NCI-H2196 treated with DMSO at 0.1 percent for 48 hours (cell line): ENCODE measurements around the gene TEAD1.

ENCODE experiments used
- DNase-seq: peaks from one replicate; lab custom pipeline; 2025; ENCODE audit not compliant: unreplicated experiment; lab: John Stamatoyannopoulos, UW

TEAD1 gene

DNA sequence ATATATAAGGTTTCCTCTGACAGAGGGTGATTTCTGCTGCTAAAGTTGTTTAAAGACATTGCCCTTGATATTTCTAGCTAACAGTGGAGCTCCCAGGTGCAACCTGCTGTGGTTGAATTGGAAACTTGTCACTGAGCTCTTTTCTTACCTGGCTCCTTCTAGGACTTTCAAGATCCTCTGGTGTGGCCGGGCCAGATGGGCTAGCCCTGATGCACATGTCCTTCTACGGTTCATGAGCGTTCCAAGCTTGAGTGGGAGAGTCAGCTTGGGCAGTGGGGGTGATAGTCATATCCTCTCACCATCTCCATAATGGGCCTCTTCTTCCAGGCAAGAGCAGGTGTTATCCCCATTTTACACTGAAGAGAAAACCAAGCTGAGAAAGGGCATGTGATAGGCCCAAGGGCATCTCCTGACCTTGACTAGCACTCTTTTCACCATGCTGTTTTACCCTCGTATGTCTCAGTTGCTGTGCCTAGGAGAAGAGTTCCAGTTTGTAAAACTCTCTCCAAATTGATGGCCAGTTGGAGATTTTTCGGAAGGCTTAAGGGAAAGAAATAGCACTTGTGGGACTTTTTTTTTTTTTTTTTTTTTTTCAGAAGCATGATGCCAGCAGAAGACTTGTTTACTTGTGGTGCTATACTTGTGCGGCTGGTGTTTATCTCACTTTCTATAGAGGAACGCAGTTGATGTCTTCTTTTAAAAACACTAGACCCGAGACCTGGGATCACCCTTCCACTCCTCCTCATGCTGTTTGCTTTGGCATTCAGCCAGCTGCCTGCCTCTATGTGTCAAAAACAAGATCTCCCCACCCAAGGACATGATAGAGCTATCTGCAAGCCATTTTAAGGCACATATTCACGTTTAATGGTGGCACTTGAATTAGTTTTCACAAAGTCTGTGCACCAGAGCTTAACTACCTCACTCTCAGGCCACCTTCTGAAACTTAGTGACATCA lies 32.6 kb downstream of the TEAD1 start:
- peak; percentile 38 for DNase-seq

DNA sequence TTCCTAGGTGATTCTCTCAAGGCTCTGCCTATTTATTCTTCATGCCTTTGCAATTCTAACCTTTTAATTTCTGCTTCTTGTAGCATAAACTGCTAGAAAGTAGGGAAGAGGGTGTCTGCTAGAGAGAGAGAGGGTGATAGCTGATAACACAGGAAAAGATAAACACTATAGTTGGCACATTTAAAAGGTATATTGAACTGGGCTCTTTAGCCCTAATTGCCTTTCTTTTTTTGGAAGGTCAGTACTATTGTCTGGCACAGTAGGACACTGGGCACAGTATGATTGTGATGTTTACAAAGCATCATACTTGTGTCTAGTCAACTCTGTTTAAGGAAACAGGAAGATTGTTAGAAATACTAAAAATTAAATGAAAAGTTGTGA lies 33.3 kb downstream of the TEAD1 start:
- no peak for DNase-seq

DNA sequence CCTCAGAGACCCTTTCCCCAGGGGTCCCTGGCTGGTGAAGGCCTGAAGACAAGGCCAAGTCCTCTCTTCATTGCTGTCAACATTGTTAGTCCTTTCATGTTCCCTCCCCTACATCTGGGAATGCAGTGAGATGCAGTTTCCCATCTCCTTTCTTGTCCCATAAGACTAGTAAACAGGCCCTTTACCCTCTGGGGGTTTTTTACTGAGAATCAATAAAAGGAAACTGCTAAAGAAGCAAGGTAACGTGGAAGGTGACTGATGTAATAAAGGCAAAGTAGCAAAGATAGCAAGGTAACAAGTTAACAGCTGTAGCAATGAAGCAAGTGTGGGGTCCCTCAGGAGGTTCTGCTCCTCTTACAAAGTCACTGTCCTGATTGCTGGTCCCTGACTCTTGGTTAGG lies 37.3 kb downstream of the TEAD1 start:
- DNase-seq = no peak

DNA sequence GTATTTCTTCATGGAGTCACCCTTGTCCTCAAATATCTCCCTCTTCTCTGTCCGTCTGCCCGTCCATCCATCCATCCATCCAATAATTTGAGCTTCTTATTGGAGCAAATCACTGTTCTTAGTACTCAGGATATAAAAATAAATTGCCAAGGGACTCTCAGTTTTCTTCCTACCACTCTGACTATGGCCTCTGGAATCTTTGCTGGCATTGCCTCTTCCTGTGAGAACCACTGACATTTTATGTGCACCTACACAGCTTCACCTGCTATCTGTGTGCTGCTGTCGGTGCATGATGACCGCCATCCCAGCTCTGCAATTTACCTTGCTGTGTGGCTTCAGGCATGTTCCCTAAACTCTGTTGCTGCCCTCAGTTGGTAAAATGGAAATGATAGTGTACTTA lies 37.9 kb downstream of the TEAD1 start:
- no peak for DNase-seq

DNA sequence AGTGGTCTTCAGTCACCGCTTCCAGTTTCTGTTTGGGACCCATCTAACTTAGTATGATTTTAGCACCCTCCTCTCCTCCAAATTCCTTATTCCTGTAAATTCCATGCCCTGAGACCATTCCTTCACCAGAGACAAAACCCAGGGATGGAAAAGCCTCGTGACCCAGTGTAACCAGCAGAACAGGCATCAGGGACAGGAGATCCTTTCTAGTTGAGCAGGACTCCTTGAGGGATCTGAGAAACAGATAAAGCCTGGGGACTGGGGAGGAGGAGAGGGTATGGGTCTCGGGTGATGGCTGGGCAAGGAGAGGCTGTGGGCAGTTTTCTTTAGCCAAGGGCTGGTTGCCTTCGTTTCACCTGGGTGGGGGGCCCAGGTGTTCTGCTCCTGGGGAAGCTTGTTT lies 40.9 kb downstream of the TEAD1 start:
- DNase-seq = no peak

DNA sequence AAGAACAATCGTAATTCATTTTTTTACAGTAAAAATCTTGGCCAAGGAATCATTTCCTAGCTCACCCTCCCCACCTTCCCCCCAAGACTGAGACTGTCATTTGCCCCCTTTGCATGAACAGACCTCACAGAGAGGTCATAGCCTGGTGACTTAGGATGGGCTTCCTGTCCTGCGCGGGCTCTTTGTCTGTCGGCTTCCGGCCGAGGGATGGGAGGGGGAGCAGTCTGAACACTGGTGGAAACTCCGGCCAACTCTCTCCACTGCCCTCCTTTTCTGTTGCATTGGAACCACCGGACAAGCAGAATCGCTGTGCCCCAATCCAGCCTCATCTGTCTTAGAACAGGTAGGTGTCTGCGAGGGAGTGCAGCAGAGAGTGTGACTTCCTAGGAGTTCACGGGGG lies 41.7 kb downstream of the TEAD1 start:
- no peak for DNase-seq

DNA sequence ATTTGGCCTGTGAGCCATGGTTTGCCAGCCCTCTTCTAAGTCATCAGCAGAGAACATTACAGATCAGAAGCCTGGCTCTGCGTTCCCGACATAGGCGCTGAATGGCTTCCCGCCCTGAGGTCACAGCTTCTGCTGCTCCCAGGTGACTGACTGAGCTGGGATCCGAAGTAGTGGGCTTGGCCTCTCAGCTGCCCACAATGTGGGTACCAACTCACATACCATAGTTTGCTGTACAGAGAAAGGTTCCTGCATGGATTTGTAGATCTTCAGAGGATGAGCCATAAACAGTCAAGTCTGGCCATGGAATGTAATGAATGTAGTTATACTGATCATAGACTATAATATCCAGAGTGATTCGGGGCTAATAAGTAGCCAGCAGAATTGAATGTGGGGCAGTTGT lies 42.6 kb downstream of the TEAD1 start:
- no peak for DNase-seq

DNA sequence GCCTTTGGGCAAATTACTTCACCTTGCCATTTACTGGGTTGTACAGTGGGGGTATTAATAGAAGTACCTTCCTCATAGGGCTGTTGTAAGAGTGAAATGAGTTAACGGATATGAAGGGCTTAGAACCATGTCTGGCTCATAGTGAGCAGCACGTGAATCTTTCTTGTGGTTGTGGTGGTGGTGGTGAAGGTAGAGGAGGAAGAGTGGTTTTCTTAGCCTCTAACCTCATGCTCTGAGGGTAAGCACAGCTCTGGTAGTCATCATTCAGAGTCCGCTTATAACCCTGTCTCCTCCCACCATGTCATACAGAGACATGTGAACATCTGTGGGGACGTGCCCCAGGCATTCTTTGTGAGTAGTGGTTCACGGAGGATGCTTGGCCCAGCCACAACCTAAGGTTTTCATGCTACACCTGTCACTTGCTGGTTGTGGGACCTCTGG lies 43.6 kb downstream of the TEAD1 start:
- DNase-seq = no peak

DNA sequence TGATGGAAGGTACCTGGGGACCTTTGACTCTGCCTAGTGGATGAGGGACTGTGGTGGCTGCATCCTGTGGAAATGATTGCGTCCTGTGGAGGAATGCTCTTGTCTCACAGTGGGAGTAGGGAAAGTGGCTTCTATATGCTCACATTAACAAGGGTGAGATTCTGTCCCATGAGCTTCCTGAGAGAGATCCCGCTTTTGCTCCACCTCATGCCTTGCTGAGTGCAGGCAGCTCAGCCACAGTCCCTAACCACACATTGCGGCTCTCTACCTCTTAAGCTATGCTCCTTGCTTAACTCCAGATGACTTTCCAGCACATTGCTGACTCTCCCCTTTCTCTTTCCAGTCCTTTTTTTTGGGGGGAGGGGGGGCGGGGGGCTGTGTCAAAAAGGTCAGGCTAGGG lies 45.0 kb downstream of the TEAD1 start:
- DNase-seq = no peak

DNA sequence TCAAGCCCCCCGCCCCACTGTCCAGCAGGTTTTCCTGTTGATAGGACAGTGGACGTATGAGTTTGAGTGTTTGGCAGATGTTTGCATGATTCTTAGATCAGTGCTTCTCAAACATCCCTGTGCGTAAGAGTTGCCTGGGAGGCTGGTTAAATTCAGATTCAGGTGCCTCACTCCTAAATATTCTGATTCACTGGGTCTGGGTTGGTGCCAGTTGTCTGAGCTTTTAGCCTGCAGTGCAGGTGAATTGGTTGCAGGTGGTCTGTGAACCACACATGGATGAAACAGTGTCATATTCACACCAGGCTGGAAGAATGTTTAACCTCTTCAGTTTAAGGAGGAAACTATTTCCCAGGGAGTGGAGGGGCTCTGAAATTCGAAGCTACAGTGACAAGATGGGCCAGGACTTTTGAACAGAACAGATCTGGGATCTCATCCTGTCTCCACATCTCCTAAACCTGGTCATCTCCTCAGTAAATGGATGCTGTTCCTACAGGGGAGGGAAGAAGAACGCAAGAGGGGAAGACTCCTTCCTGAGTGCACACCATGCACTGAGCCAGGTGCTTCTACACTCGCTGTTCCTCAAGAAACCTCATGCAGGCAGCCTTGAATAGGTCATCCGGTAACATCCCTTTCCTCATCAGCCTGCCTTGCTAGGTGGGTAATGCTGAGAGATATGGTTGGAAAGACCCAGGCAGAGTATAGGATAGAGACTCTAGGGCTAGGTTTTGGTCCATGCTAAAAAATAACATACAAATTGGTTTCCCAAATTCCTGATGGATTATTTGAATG lies 47.8 kb downstream of the TEAD1 start:
- no peak for DNase-seq

DNA sequence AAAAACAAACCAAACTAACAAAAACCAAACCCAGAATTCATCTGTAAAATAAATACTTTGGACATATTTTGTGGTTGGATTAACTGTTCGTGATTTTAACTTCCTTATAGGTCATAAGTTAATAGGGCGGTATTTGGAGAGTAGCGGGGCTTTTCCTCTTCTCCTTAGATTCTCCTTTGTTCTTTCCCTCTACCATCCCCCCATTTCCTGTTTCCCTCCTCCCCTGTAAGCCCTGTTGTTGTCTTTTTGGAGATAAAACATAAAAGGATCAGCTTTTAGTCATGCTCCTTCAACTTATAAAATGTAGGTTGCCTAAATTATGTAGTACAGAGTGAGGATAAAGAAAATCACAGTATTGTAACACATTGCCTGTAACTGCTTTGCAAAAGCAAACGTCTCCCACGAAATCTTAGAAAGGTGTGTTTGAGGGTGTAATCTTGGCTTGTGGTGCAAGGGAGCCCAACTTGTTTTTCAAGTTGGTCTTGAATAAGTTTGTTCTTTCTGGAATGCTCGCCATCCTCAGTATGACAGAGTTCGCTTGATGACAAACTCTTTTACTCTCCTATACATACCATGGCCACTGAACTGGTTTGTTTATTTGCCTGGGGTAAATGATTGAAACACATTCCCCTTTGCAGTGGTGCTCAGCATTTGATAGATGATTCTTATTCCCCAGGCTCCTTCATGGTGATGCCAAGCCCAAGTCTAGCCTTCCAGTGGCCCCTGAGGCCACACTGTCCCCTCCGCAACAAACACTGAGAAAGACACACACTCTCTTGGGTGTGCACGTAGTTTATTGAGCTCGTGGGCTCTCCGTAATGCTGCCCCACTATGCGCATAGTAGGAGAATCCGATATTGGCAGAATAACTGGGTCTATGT lies 49.4 kb downstream of the TEAD1 start:
- no peak for DNase-seq

DNA sequence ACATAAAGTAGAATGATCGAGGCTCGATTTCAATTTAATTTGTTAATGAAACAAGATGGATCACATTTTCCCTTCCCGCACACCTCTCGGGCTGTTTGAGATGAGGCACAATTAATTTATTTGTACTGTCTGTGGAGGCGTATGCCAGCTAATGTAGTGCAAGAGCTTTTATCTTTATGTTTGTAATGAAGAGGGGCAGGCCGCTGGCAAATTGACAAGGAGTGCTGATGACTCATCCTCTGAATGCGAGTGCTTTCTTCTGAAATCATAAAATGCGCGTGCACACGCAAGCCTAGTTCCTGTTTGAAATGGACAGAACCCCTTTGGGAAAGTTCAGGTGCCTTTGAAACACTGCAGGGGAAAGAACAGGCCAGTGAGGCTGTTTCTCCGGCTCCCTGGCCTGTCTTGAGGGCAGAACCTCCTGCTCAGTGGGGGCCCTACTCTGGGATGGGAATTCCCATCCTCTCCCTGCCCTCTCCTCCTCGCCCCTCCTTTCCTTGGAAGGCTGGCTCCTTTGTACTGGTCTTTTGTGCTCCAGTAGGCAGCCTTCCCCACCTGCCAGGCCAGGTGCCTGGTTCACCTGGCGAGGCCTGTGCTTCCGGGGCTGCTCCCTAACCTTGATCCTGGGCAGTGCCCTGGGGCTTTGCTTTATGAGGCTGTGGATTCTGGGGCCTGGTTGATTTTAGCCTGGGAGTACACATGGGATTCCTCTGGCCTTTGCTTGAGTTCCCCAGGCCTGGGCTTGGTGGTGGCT lies 50.3 kb downstream of the TEAD1 start:
- peak; percentile 94 for DNase-seq

DNA sequence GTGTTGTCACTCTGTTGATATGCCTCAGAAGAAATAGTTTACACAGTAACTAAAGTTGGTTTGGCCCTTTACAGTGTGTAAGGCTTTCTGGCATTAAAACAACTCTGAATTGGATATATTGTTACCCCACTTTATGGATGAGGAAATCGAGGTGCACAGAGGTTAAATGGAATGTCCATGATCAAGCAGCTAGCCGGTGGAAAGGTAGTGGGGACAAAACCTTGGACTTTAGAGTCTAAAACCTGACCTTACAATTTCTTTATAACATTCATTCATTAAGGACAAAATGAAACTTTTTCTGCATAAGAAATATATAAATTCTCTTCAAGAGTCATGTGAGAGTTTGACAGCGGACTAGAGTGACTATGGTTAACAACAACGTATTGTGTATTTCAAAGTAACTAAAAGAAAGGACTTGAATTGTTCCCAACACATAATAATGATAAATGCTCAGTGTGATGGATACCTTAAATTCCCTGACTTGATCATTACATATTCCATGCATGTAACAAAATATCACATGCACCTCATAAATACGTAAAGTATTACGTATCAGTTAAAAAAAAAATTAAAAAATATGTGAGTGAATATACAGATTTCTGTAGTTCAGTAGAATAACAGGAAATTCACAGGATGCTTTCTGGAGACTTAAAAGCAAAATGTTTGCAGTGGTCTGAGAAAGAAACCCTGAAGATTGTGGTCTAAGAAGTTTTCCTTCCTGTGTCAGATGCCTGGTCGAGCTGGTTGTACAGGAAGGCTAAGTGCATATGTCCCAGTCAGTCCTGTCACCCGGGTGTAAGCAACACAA lies 51.0 kb downstream of the TEAD1 start:
- no peak for DNase-seq

DNA sequence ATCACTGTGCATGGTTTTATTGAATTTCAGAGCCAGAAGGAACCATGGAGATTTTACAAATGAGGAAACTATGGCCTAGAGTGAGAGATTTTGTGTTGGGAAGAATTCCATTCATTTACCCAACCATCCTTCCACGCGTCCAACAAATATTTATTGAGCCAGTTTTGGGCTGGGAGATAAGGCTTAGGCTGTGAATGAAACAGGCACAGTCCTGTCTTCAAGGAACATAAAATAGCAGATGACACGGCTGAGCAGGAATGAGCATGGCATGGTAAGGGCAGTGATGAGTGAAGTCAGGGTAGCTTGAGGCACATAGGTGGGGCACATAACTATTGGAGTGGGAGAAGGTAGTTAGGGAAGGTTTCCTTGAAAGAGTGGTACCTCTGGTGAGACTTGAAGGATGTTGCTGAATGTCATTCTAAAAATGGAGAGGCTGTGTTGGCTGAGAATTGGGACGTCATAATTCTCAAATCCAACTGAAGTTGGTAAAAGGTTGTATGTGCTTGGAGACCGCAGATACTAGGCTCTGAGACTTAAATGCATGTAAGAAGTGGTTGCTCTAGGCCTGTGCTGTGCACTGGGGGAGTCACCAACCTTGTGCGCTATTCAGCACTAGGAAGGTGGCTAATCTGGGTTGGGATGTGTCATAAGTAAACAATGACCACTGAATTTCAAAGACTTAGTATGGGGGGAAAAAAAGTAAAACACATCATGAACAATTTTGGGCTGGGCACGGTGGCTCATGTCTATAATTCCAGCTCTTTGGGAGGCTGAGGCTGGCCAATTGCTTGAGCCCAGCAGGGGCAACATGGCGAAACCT lies 51.9 kb downstream of the TEAD1 start:
- no peak for DNase-seq

DNA sequence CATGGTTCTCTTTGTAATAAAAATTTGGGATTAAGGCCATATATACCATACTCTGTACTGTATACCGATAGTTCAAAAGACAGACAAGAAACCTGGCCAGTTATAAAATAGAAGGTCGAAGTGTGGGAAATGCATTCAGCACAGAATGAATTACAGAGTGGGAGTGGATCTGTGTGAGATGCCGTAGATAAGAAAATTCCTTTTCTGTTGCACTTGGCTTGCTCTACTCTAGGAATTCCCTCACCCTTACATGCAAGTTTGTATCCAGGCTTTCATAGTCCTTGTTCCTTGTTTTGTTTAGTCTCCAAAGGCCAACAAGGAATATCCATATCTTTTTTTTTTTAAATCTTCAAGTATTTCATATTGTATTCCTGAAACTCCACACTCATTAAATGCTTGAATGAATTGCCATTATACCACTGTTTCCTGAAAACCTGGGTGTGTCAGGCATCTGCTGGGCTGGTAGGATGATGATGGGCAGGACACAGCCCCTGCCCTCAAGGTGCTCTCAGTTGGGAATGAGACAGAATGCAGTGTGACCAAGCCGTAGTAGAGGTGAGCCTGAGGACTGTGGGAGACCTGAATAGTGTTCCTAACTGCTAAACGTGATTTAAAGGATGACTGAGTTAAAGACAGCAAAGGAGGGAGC lies 53.5 kb downstream of the TEAD1 start:
- no peak for DNase-seq

DNA sequence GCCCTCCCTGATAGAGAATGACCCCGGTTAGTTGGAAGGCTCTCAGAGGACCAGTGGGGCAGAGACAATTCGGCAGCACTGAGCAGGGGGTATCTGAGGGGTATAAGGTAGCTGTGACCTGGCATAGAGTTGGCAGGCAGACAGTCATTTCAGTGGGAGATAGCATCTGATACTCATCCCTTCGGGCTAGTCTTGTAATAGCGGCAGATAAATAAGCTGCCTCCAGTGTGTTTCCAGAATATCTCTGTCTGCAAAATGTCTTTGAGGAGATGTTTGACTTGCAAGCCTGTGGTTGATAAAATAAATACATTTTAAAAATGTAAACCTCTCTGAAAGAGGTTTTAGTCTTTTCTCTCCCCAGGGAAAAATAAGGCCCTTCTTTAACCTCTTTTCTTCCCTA lies 54.2 kb downstream of the TEAD1 start:
- DNase-seq = no peak

DNA sequence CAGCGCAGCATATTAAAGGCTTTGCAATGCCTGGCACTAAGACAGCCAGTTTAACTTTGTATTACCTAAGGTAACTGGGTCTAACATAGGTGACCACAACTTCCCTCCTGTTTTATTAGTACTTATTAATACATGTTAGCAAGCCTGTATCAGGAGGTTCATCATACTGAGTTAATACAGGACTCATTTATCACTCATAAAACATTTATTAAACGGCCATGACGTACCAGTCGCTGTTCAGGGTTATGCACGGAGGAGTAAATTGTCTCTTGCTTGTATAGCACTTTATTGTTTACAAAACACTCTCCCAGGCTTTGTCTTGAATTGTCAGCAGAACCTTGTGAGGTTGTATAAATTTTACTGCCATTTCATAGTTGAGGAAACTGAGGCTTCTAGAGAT lies 55.7 kb downstream of the TEAD1 start:
- DNase-seq = no peak

DNA sequence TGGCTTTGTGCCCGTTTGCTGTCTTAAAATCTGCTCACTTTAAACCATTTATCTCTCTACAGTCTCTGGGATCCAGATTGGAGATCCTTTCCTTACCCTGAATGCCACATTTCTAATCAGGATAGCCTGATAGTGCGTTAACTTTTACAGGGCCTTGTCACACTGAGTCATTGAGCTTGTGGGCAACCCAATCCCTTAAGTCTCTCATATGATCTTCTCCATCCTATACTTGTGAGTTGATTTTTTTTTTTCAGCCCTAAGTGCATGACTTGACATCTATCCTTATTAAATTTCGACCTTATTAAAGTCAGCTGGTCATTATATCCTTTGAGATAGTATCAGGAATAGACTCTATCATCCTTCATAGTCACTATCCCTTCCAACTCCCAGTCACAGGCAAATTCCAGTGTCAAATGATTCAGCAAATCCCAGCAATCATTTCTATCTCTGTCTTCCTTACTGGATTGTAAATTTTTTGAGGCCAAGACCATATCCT lies 57.7 kb downstream of the TEAD1 start:
- DNase-seq = no peak
